A673 (cell line): ENCODE results near the gene SAXO1. TPM values are rescaled to one million over a fixed set of nuclear protein-coding genes. Genes with fewer than 3 reads are reported as not detected.
"Not testable (repeated sequence)": the region's sequence is repeated elsewhere in the genome, so short reads cannot be mapped to it uniquely, and the experiment has no call there.

Experiments used
- BruUV-seq: library from RNA; stranded (reverse); fragments of 400-500 nt; replicated peaks from 2 replicates; lab custom pipeline; 2021; lab: Mats Ljungman, UMichigan
- CTCF ChIA-PET: fragments of 300-600 bp; sonication (Branson Sonifier 250); formaldehyde crosslinking; loops from one replicate; lab custom pipeline; 2022; ENCODE audit warnings: antibody characterized with exemption; lab: Charles Lee
- POLR2A ChIA-PET: fragments of 300-600 bp; sonication (Branson Sonifier 250); formaldehyde crosslinking; loops from one replicate; lab custom pipeline; 2022; ENCODE audit warnings: antibody characterized with exemption; ENCODE audit not compliant: low non-redundant PET; lab: Charles Lee
- DNase-seq: peaks from one replicate; pipeline ENCODE4 v3.0.0-alpha.2; 2015; ENCODE audit warnings: low spot score
- H3K27ac ChIP-seq: fragments of 200-600 bp; sonication (generic); 2 replicates; pipeline ENCODE4 v1.5.1; 2016; ENCODE audit warnings: mixed run types, low read depth, mild to moderate bottlenecking, mixed read lengths, antibody characterized with exemption, low read length; ENCODE audit not compliant: poor library complexity, severe bottlenecking
- H3K27me3 ChIP-seq: fragments of 200-600 bp; sonication (generic); replicated peaks from 2 replicates; pipeline ENCODE4 v1.6.1; 2017; ENCODE audit warnings: mixed run types, low read depth, mild to moderate bottlenecking, mixed read lengths, antibody characterized with exemption, low read length; ENCODE audit not compliant: insufficient read depth, poor library complexity
- H3K36me3 ChIP-seq: fragments of 200-600 bp; sonication (generic); 2 replicates; pipeline ENCODE4 v1.6.1; 2016; ENCODE audit warnings: mixed run types, mild to moderate bottlenecking, mixed read lengths, antibody characterized with exemption, low read length; ENCODE audit not compliant: insufficient read depth, poor library complexity, severe bottlenecking
- H3K4me1 ChIP-seq: fragments of 200-600 bp; sonication (generic); 2 replicates; pipeline ENCODE4 v1.6.1; 2017; ENCODE audit warnings: mixed run types, mild to moderate bottlenecking, mixed read lengths, antibody characterized with exemption, low read length; ENCODE audit not compliant: insufficient read depth, poor library complexity, severe bottlenecking
- H3K4me3 ChIP-seq: fragments of 200-600 bp; sonication (generic); 2 replicates; pipeline ENCODE4 v1.5.1; 2016; ENCODE audit warnings: low read depth, mixed run types, mild to moderate bottlenecking, mixed read lengths, low read length; ENCODE audit not compliant: poor library complexity, severe bottlenecking
- H3K9me3 ChIP-seq: fragments of 200-600 bp; sonication (generic); 2 replicates; pipeline ENCODE4 v1.6.1; 2016; ENCODE audit warnings: mixed run types, low read depth, mild to moderate bottlenecking, mixed read lengths, antibody characterized with exemption, low read length; ENCODE audit not compliant: poor library complexity, severe bottlenecking
- EZH2 ChIP-seq: fragments of 200-600 bp; sonication (generic); IDR thresholded peaks from 2 replicates; pipeline ENCODE4 v1.6.1; 2017; ENCODE audit warnings: borderline replicate concordance, low read depth, mild to moderate bottlenecking, mixed read lengths, antibody characterized with exemption, low read length; ENCODE audit not compliant: poor library complexity, severe bottlenecking
- intact Hi-C: fragments of 100-400 bp; cut with micrococcal nuclease; formaldehyde crosslinking; loops from one replicate; pipeline ENCODE4 v1.10.0; 2022; ENCODE audit not compliant: unreplicated experiment
- total RNA-seq: library from RNA; stranded (reverse); gene quantifications from 2 replicates; pipeline ENCODE4 v1.2.3, GENCODE V29; 2021
- TF ChIP-seq, protein P1 (sequence below): fragments of 300-800, 200-600 bp; sonication (generic); conservative IDR thresholded peaks from 2 replicates; pipeline ENCODE4 v1.5.1; 2017; ENCODE audit warnings: low read depth, mild to moderate bottlenecking, antibody characterized with exemption, low read length, moderate library complexity, mixed read lengths

SAXO1 gene
- total RNA-seq, 1 experiment from 2014 or later: not detected

DNA sequence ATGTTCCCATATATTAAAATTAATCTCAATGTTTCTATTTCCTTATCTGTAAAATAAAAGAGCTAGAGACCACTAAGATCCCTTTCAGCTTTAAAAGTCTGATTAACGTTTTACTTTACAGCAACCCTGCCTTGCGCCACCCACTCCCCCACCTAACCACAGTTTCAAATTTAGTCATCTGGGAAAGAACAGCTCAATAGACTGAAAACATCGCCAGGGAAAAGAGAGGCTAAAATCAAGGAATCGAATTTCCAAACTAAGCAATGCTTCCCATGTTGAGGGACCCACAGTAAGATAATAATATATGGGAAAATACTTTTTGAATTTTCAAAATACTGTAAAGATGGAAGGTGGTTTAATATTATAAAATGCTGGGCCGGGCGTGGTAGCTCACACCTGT, 6.6 kb downstream of the SAXO1 start:
- Histone ChIP-seq H3K36me3 (no peaks in the 10 kb centered on the region), H3K27ac (no peak overlapping the region), H3K4me1 (no peaks in the 10 kb centered on the region), H3K27me3 (no peaks in the 10 kb centered on the region), H3K9me3 (no peaks in the 10 kb centered on the region), H3K4me3 (no peak overlapping the region)
- POLR2A ChIA-PET: no interaction called here
- CTCF ChIA-PET: interaction anchor here (0.5 kb wide), 1 partner anchor 1363 kb away, joined by 3 read pairs; no protein-coding TSS in a partner anchor
- TF ChIP-seq EZH2: no peak
- TF ChIP-seq, protein P1, sequence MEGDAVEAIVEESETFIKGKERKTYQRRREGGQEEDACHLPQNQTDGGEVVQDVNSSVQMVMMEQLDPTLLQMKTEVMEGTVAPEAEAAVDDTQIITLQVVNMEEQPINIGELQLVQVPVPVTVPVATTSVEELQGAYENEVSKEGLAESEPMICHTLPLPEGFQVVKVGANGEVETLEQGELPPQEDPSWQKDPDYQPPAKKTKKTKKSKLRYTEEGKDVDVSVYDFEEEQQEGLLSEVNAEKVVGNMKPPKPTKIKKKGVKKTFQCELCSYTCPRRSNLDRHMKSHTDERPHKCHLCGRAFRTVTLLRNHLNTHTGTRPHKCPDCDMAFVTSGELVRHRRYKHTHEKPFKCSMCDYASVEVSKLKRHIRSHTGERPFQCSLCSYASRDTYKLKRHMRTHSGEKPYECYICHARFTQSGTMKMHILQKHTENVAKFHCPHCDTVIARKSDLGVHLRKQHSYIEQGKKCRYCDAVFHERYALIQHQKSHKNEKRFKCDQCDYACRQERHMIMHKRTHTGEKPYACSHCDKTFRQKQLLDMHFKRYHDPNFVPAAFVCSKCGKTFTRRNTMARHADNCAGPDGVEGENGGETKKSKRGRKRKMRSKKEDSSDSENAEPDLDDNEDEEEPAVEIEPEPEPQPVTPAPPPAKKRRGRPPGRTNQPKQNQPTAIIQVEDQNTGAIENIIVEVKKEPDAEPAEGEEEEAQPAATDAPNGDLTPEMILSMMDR: no peak
- no peak for DNase-seq
- no TSS peak for BruUV-seq
- intact Hi-C loops: loop anchor here (5.0 to 10.0 kb wide), 2 partner anchors 769 to 1212 kb away; no protein-coding TSS in a partner anchor

DNA sequence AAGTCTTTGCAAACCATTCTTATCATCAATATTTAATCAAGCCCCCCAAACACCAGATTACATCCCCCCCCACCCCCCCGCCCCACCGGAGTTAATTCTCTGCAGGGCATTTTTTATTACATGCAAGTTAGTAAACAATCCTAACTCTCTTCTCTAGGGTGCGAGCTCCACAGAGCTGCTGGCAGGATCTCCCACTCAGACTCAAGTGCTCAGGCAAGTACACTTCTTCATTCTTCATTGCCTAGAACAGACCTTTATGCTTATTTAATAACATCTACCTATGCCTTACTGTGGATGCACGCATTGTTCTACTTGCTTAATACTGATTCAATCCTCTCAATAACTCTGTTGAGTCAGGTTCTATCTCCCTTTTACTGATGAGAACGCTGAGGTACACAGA, 9.9 kb downstream of the SAXO1 start:
- ChIA-PET CTCF (no interaction called here), POLR2A (no interaction called here)
- no peak overlapping the region for H3K27ac ChIP-seq
- H3K4me3 ChIP-seq: no peak overlapping the region
- no peaks in the 10 kb centered on the region for H3K4me1 ChIP-seq
- BruUV-seq: no TSS peak
- TF ChIP-seq EZH2: no peak
- TF ChIP-seq, protein P1: no peak
- no peaks in the 10 kb centered on the region for H3K9me3 ChIP-seq
- no peak for DNase-seq
- no peaks in the 10 kb centered on the region for H3K27me3 ChIP-seq
- intact Hi-C loops: loop anchor here (10.0 kb wide), 1 partner anchor 1208 kb away; no protein-coding TSS in a partner anchor
- no peaks in the 10 kb centered on the region for H3K36me3 ChIP-seq

DNA sequence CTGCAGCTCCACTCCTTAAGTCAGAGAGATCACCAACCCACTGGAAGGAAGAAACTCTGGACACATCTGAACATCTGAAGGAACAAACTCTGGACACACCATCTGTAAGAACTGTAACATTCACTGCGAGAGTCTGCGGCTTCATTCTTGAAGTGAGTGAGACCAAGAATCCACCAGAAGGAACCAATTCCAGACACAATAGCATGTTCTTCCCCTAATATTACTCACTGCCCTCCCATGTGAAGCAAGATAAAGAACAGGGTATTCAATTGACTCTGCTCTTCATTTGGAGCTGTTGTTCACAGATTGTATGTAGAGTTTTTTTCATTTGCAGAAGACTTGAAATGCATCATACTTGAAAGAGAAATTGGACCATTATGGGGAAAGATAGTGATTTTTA, 10.8 kb downstream of the SAXO1 start:
- TF ChIP-seq, protein P1: no peak
- no peak for TF ChIP-seq EZH2
- intact Hi-C loops: loop anchor here (10.0 kb wide), 1 partner anchor 1207 kb away; no protein-coding TSS in a partner anchor
- no TSS peak for BruUV-seq
- H3K27me3 ChIP-seq: no peaks in the 10 kb centered on the region
- no peak for DNase-seq
- H3K4me3 ChIP-seq: no peak overlapping the region
- no peaks in the 10 kb centered on the region for H3K36me3 ChIP-seq
- ChIA-PET POLR2A (no interaction called here), CTCF (no interaction called here)
- H3K4me1 ChIP-seq: no peaks in the 10 kb centered on the region
- H3K27ac ChIP-seq: no peak overlapping the region
- H3K9me3 ChIP-seq: no peaks in the 10 kb centered on the region

DNA sequence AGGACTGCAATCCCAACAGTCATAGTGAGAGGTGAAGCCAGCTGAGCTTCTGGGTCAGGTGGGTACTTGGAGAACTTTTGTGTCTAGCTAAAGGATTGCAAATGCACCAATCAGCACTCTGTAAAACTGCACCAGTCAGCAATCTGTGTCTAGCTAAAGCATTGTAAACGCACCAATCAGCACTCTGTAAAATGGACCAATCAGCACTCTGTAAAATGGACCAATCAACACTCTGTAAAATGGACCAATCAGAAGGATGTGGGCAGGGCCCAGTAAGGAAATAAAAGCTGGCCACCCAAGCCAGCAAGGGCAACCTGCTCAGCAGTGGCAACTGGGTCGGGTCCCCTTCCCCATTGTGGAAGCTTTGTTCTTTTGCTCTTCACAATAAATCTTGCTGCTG, 11.4 kb downstream of the SAXO1 start:
- H3K36me3 ChIP-seq, BruUV-seq, H3K4me3 ChIP-seq, H3K9me3 ChIP-seq, H3K27me3 ChIP-seq, CTCF ChIA-PET, H3K27ac ChIP-seq, POLR2A ChIA-PET, H3K4me1 ChIP-seq, DNase-seq: not testable (repeated sequence)
- intact Hi-C loops: loop anchor here (10.0 kb wide), 1 partner anchor 1207 kb away; no protein-coding TSS in a partner anchor
